ENCODE measurements around the gene OVCH1.

Gene OVCH1

DNA sequence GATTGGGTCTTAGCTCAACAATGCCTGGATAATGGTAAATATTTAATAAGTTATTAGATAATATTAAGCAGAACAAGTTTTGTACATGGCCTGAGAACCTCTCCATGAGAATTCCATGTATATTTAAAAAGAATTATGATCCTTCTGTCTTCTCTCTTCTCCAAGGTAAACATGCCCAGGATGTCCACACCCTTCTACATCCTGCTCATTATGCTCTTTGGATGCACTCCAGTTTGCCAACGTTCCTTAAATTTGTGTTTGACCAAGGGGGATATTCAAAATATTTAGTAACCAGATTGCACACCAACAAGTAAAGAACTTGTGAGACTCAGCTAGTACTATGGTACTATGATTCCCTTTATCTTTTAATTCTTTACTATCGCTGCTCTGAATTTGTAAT is 71.8 kb downstream of the OVCH1 start:
- H3K27me3 ChIP-seq (ENCODE audit: low read depth, low read length), result 0 out of 2 replicates have a peak, but pooled peaks cover 2% of the 10 kb centered on the region
- TF ChIP-seq EZH2phosphoT487 (IDR thresholded peaks at IDR 0.05; ENCODE audit: low read depth), result no peak
- TF ChIP-seq, protein P1, sequence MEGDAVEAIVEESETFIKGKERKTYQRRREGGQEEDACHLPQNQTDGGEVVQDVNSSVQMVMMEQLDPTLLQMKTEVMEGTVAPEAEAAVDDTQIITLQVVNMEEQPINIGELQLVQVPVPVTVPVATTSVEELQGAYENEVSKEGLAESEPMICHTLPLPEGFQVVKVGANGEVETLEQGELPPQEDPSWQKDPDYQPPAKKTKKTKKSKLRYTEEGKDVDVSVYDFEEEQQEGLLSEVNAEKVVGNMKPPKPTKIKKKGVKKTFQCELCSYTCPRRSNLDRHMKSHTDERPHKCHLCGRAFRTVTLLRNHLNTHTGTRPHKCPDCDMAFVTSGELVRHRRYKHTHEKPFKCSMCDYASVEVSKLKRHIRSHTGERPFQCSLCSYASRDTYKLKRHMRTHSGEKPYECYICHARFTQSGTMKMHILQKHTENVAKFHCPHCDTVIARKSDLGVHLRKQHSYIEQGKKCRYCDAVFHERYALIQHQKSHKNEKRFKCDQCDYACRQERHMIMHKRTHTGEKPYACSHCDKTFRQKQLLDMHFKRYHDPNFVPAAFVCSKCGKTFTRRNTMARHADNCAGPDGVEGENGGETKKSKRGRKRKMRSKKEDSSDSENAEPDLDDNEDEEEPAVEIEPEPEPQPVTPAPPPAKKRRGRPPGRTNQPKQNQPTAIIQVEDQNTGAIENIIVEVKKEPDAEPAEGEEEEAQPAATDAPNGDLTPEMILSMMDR (IDR thresholded peaks at IDR 0.05; ENCODE audit: low read depth, low read length), result no peak
- no peaks in the 10 kb centered on the region for H3K9me3 ChIP-seq (ENCODE audit: insufficient read depth, low read length)
- no peaks in the 10 kb centered on the region for H3K36me3 ChIP-seq (replicated peaks; ENCODE audit: low read depth, low read length)
- no peak overlapping the region for H2AFZ ChIP-seq (ENCODE audit: low read depth, low read length)
- H4K20me1 ChIP-seq (ENCODE audit: insufficient read depth, low read length), result no peaks in the 10 kb centered on the region
- no peak overlapping the region for H3K9ac ChIP-seq (ENCODE audit: low read length)
- no peak overlapping the region for H3K27ac ChIP-seq (ENCODE audit: low read length)
- H3K79me2 ChIP-seq (ENCODE audit: low read length), result no peaks in the 10 kb centered on the region
- H3K4me3 ChIP-seq (ENCODE audit: low read length), result no peak overlapping the region
- peaks cover 35% of the 10 kb centered on the region for H3K4me1 ChIP-seq (ENCODE audit: low read length)
- no peak overlapping the region for H3K4me2 ChIP-seq (ENCODE audit: low read length)

DNA sequence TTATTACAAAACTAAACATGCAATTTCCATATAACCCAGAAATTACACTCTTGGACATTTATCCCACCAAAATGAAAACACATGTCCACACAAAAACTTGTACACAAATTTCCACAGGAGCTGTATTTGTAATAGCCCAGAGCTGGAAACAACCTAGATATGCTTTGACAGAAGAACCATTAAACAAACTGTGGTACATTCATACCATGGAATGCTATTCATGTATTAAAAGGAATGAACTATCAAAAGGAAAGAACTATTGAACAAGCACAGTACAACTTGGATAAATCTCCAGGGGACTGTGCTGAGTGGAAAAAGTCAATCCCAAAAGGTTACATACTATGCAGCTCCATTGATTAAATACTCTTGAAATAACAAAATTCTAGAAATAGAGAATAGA is 80.7 kb downstream of the OVCH1 start:
- H3K79me2 ChIP-seq (ENCODE audit: low read length), result no peaks in the 10 kb centered on the region

DNA sequence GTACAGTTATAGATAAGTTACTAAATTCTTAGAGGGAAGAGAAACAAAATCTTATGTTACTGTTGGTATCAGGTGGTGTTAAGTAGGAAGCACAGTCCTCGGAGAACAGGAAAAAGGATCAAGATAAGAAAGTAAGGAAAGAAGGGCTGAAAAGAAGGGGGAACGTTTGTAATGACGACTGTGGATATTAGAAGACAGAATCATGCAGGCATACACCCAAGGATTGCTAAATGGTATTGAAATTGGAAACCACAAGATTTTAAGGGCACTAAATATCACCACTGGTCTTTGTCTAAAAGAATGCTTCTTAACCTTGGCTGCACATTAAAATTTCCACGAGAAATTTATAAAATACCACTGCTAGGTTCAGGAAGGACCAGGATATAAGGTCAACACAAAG is 82.4 kb downstream of the OVCH1 start:
- no peaks in the 10 kb centered on the region for H3K4me1 ChIP-seq (ENCODE audit: low read length)
- TF ChIP-seq, protein P1 (IDR thresholded peaks at IDR 0.05; ENCODE audit: low read depth, low read length), result no peak
- no peak for TF ChIP-seq EZH2phosphoT487 (IDR thresholded peaks at IDR 0.05; ENCODE audit: low read depth)
- no peaks in the 10 kb centered on the region for H3K79me2 ChIP-seq (ENCODE audit: low read length)
- no peak overlapping the region for H3K27ac ChIP-seq (ENCODE audit: low read length)
- H3K36me3 ChIP-seq (replicated peaks; ENCODE audit: low read depth, low read length), result no peaks in the 10 kb centered on the region
- no peak overlapping the region for H3K4me2 ChIP-seq (ENCODE audit: low read length)
- no peak overlapping the region for H3K4me3 ChIP-seq (ENCODE audit: low read length)
- H3K27me3 ChIP-seq (ENCODE audit: low read depth, low read length), result peaks cover 19% of the 10 kb centered on the region
- H3K9ac ChIP-seq (ENCODE audit: low read length), result no peak overlapping the region
- H4K20me1 ChIP-seq (ENCODE audit: insufficient read depth, low read length), result no peaks in the 10 kb centered on the region
- H3K9me3 ChIP-seq (ENCODE audit: insufficient read depth, low read length), result no peaks in the 10 kb centered on the region
- H2AFZ ChIP-seq (ENCODE audit: low read depth, low read length), result no peak overlapping the region

More for the DNA sequence above, 80.7 kb downstream of the OVCH1 start:
- Histone ChIP-seq H3K36me3 (replicated peaks; ENCODE audit: low read depth, low read length) (no peaks in the 10 kb centered on the region), H2AFZ (ENCODE audit: low read depth, low read length) (no peak overlapping the region), H3K27ac (ENCODE audit: low read length) (no peak overlapping the region), H3K4me2 (ENCODE audit: low read length) (no peak overlapping the region), H3K9ac (ENCODE audit: low read length) (no peak overlapping the region), H3K9me3 (ENCODE audit: insufficient read depth, low read length) (no peaks in the 10 kb centered on the region), H4K20me1 (ENCODE audit: insufficient read depth, low read length) (no peaks in the 10 kb centered on the region), H3K27me3 (ENCODE audit: low read depth, low read length) (peaks cover 19% of the 10 kb centered on the region), H3K4me3 (ENCODE audit: low read length) (no peak overlapping the region), H3K4me1 (ENCODE audit: low read length) (no peaks in the 10 kb centered on the region)
- no peak for TF ChIP-seq EZH2phosphoT487 (IDR thresholded peaks at IDR 0.05; ENCODE audit: low read depth)
- TF ChIP-seq, protein P1 (IDR thresholded peaks at IDR 0.05; ENCODE audit: low read depth, low read length), result no peak

DNA sequence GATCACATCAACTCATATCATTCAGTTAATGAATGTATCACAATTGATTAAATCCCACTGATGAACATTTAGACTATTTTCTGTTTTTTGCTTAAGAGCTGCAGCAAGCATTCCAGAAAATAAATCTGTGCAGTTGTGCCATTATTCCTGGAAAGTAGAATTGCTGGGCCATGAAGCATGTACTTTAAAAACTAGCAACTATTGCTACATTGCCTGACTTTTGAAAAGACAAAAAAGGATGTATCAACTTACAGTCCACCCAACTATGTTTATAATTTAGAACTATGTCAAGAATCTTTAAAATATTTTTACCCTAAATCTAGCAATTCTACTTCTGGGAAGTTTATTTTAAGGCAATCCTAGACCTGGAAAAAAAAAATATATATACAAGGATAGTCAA is 83.1 kb downstream of the OVCH1 start:
- Histone ChIP-seq H3K79me2 (ENCODE audit: low read length) (no peaks in the 10 kb centered on the region), H3K36me3 (replicated peaks; ENCODE audit: low read depth, low read length) (no peaks in the 10 kb centered on the region), H3K4me2 (ENCODE audit: low read length) (no peak overlapping the region), H3K9ac (ENCODE audit: low read length) (no peak overlapping the region), H4K20me1 (ENCODE audit: insufficient read depth, low read length) (no peaks in the 10 kb centered on the region), H3K27ac (ENCODE audit: low read length) (no peak overlapping the region), H3K4me1 (ENCODE audit: low read length) (no peaks in the 10 kb centered on the region), H3K27me3 (ENCODE audit: low read depth, low read length) (peaks cover 19% of the 10 kb centered on the region), H3K4me3 (ENCODE audit: low read length) (no peak overlapping the region), H2AFZ (ENCODE audit: low read depth, low read length) (no peak overlapping the region), H3K9me3 (ENCODE audit: insufficient read depth, low read length) (no peaks in the 10 kb centered on the region)
- TF ChIP-seq, protein P1 (IDR thresholded peaks at IDR 0.05; ENCODE audit: low read depth, low read length), result no peak
- no peak for TF ChIP-seq EZH2phosphoT487 (IDR thresholded peaks at IDR 0.05; ENCODE audit: low read depth)
